Left lobe of liver (tissue), 2 donors: Measurements from ENCODE around the gene SLC2A1. TPM values are rescaled to one million over a fixed set of nuclear protein-coding genes. Genes with fewer than 3 reads are reported as not detected.

Source experiments
- ATAC-seq: fragments of 200-7000 bp; cut with Tn5 transposase; one replicate; pipeline ENCODE4 v1.9.1; 2020; ENCODE audit warnings: mild to moderate bottlenecking, moderate library complexity
- DNase-seq: peaks from one replicate; pipeline ENCODE4 v3.0.0-alpha.2; 2020; ENCODE audit warnings: low spot score
- total RNA-seq: library from RNA; stranded (reverse); gene quantifications from one replicate; pipeline ENCODE4 v1.2.1, GENCODE V29; 2021
- donor health status: DM: no; HTN: no; CAD: no; lungs with moderate emphysema.
- donor health status: DM: no; HTN: yes; CAD: no.

SLC2A1 gene
- total RNA-seq, 1 donor from 2014 or later = 9.5 TPM

- ATAC-seq (no peak), DNase-seq (no peak)
These were observed 22.7 kb upstream of the SLC2A1 start for GRCh38 chr1:42981255-42981805.

DNA sequence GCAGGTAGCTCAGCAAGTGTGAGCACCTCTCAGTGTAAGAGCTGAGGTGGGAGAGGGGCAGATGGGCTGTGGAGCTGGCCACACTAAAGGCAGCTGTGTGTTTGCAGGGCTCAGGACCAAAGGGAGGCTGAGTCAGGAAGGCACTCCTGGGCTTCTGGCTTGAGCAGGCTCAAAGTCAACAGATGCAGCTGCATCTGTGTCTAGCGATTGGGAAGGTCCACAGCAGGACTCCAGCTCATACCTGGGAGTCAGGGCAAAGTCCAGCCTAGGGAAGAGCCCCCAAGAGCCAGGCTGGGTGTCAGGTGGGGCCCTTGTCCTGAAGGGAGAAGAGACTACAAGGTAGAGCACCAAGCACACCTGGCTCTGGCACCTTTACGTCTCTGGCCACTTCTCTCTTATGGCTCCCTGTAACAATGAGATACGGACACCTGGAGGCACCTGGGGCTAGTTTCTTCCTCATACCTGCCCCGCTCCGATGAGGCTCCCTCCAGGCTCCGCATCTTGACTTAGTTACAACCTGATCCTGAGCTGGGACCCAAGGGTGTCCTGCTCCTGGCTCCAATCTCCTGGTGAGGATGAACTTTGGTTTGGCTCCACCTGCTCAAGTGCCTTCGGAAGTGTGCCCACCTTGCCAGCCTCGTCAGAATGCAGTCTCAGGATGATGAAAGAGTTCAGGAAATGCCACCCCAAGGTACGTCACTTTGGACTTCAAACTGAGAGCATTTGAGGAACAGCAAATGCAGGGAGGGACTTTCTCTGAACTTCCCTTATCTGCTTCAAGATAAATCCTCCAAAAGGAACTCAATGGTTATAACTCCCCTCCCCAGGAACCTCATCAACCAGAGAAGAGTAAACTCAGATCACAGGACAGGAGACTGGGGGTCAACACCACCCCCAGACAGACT is 21.5 kb upstream of the SLC2A1 start:
- no peak for DNase-seq
- ATAC-seq = no peak

DNA sequence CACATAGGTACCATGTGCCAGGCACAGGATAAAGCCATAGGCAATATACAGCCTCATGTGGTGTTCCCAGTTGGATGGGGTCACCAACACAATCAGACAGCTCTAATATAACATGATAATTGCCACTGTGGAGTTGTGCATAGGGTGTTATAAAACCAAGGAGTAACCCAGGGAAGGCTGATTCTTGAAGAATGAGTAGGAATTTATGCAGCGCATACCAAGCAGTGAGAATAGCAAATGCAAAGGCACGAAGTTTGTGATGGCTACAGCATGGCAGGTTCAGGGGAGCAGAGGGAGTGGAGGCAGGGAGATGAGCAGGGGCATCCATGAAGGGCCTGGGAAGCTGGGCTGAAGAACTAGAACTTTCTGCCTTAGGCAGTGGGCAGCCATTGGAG is 20.4 kb upstream of the SLC2A1 start:
- DNase-seq (no peak), ATAC-seq (no peak)

DNA sequence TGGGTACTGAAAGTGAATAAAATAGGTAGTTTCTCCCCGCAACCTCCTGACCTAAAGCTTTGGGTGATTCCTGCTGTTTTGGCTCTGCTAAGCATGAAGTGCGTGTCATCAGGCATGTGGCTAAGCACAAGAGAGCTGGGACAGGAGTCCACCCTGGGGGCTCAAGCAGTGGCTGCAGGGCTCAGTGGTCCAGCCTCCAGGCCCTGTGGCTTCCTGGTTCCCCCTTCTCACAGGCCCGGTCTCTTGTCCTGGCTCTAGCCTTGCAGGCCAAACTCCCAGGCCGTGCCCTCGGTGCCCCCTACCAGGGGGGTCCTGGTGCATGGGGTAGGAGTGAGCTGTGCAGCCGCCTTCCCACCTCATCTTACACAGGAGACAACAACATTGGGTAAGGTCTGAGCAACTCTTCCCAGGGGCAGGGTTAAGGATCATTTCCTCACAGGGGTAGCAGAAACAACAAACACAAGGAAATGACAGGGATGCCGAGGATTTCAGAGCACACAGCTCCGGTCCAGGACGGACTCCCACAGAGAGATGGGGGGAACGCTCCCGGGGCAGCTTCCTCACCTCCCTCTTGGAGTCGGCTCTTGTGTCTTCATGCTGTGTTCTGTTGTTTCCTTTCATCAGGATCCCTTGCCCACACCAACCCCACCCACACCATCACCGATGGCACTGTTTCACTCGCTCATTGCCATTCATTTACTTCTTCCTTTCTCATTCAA is 19.8 kb upstream of the SLC2A1 start:
- no peak for ATAC-seq

GRCh38 chr1:42977653-42978052 is 19.0 kb upstream of the SLC2A1 start:
- no peak for ATAC-seq
- no peak for DNase-seq

More for the DNA sequence above, 19.8 kb upstream of the SLC2A1 start:
- DNase-seq = no peak

GRCh38 chr1:42975561-42976225 is 17.0 kb upstream of the SLC2A1 start:
- no peak for ATAC-seq

DNA sequence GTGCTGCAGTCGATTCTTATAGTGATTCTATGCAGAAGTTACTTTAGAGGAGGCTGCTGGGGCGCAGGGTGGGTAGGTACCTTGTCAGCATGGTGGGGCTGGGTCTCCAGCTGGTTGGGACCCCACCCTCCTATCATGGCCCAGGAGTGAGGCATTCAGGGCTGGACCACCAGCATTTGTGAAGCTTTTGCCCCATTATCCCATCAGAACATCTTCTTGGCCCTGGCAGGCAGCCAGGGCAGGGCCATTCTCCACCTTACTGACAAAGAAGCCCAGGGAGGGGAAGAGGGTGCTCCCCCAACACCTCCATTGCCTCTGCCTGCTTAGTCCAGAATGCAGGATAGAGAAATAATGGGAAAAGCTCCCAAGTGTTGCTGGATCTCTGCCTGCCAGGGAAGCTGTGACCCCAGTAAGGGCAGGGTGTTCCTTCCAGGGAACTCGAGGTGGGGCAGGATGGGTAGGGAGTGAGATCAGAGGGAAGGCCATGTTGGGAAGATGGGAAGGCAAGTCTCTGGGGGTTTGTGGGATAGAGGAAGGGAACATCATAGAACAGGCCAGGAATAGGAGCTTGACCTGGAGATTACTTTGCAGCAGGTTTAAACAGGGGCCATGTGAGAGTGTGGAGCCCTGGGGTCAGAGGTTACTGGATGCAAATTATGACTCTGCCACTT is 16.2 kb upstream of the SLC2A1 start:
- no peak for DNase-seq

More at GRCh38 chr1:42975561-42976225, 17.0 kb upstream of the SLC2A1 start:
- DNase-seq = no peak

DNA sequence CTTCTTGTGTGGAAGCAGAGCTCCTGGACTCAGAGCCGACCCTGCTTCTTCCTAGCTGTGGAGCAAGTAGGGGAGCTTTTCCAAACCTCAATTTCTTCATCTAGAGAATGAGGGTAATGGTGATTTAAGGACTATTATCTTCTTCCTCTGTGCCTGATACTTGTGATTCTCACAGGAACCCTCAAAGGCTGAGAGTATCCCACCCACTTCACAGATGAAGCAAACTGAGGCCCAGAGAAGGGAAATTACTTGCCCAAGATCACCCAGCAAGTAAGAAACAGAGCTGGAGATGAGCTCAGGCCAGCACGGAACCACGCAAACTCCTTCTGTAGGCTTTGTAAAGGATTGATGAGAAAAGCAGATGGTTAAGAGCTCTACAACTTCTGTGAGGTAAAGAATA is 15.1 kb upstream of the SLC2A1 start:
- ATAC-seq = no peak
- DNase-seq = no peak

More for the DNA sequence above, 16.2 kb upstream of the SLC2A1 start:
- no peak for ATAC-seq

- DNase-seq (no peak), ATAC-seq (no peak)
These were observed 14.6 kb upstream of the SLC2A1 start for GRCh38 chr1:42973286-42973685.

GRCh38 chr1:42971841-42972291 is 13.2 kb upstream of the SLC2A1 start:
- DNase-seq (no peak), ATAC-seq (no peak)

DNA sequence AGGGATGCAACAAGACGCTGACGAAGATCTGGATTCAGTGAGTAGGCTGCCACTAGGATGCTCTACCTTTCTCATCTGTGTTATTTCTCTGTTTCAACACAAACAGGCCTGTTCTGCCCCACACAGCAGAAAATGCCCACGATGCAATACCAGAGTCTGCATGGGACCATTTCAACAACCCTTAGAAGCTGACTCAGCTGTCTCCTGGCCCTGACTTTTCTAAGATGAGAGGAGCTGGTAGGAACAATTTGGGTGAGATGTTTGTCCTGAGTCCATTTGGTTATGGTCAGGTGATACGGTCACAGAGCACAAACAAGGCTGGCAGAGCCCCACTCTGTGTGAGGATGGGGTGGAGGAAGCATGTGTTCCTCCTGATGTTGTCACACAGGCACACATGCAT is 11.5 kb upstream of the SLC2A1 start:
- DNase-seq = no peak

GRCh38 chr1:42968654-42969053 is 10.0 kb upstream of the SLC2A1 start:
- DNase-seq = no peak
- no peak for ATAC-seq

More for the DNA sequence above, 11.5 kb upstream of the SLC2A1 start:
- no peak for ATAC-seq

DNA sequence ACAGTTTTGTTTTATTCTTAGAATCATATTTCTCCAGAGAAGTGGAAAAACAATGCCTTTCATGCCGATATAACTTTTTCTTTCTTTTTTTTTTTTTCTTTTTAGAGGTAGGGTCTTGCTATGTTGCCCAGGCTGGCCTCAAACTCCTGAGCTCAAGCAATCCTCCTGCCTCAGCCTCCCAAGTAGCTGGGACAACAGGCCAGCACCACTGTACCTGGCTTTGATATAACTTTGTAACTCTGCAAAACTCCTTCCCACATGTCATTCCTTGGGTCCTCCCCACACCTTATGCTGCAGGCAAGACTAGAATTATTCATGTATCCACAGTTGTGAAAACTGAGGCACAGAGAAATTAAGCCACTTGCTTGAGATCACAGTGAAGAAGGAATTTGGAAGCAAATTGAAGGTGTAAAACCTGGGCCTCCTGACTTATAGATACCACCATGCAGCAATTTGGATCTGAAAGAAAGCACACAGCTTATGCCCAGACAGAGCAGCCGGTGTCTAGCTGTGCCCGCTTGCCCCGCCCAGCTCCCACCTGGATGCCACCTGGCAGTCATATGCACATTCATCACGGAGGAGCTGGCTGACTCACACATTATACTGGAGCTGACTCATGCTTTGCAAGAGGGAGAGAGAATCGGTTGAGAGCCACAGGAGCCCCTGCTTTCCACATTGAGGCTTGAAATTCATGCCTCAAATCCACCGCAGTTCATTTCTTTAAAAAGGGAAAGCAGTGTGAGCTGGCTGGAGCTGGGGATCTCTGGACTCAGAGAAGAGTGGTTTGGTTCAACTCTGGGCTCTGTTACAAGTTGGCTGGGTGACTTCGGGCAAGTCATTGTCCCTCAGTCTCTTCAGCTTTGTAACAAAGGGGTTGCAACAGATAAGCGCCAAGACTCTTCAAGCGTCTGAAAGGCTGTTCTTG is 8.3 kb upstream of the SLC2A1 start:
- ATAC-seq (no peak), DNase-seq (no peak)

DNA sequence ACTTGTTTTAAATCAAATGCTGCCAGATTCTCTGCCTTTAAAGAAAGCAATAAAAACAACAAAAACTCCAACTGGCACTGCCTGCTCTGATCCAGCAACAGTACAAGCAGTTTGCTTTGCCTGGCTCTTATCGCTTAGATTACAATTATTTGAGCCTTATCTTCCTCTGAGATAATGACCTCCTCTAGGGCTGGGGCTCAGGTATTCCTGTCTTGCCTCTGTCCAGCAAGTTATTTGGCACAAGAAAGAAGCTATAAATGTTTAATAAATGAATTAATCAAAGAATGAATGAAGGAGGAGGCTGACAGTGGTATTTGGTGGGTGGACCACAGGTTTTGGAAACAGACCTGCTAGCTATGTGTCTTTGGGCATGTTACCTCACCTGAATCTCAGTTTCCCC is 6.7 kb upstream of the SLC2A1 start:
- ATAC-seq (no peak), DNase-seq (no peak)

DNA sequence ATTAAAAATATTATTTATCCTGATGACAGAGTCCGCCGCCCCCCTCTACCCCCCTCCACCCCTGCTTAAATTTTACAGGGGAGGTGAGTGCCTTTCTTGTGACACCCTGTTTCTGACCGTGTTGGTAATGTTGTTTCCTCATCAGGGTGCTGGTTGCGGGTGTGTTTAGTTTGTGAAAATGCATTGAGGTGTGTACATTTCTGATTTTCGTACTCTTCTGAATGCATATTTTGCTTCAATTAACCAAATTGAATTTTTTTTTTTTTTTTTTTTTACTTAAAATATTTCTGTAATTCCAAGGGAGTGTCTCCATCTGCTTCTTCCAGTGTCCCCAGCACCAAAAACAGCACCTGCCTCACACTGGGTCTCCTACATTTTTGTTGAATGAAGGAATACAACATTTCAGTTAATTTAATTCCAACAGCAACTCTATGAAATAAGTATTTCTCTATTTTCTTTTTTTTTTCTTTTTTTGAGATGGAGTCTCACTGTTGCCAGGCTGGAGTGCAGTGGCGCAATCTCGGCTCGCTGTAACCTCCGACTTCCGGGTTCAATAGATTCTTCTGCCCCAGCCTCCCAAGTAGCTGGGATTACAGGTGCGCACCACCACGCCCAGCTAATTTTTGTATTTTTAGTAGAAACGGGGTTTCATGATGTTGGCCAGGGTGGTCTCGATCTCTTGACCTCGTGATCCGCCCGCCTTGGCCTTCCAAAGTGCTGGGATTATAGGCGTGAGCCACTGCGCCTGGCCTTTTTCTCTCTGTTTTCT is 5.6 kb upstream of the SLC2A1 start:
- DNase-seq = no peak
- ATAC-seq = no peak

- DNase-seq = no peak
- ATAC-seq = no peak
These were observed 4.8 kb upstream of the SLC2A1 start for GRCh38 chr1:42963378-42964043.

DNA sequence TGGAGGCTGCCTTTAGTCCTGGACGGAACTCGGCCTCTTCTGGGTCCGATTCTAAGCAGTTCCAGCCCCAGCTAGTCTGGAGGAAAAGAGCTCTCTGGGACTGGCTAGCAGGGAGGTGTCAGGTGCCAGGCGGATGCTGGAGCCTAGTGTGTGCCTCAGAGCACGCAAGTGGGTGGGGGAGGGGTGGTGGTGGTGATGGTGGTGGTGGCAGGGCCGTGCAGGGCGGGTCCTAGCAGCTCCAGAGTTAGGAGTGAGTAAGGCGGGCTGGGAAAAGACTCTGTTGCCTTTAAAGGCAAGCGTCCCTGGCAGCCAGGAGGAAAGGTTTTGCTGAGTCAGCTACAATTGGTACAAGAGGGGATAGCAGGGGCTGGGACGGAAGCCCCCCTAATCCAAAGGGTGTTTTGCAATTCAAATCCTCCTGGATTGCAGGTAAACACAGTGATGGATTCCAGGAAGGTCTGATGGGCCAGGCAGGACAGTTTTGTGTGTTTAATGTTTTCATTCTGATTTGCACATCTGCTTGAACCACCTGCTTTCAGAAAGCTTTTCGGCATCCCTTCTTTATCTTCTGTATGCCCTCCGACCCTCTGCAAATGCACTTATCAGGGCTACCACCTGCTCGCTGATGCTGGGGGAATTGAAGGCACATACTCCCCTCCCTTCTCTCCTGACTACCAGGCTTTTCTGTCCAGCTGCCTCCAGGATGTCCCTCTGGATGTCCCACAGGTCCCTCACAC is 4.1 kb upstream of the SLC2A1 start:
- DNase-seq (no peak), ATAC-seq (no peak)
